Stimulated activated CD4-positive, alpha-beta T cell treated with anti-CD3 and anti-CD28 coated beads, TNF-alpha, amount 100 ng/mL, for 1 hour (primary cell): ENCODE results near the gene DDX31.

Experiments
- DNase-seq, 3 donors: peaks; one replicate each; pipeline ENCODE4 v3.0.0-alpha.2; 2020; ENCODE audit warnings: low read depth in 3 of 3, low spot score in 1 of 3

DDX31 gene

GRCh38 chr9:132548751-132549640, 120.8 kb downstream of the DDX31 start:
- DNase-seq = no peak

- DNase-seq = no peak
These were observed 121.6 kb downstream of the DDX31 start for GRCh38 chr9:132547976-132548730.

GRCh38 chr9:132547436-132547835, 122.3 kb downstream of the DDX31 start:
- DNase-seq = no peak

- no peak for DNase-seq
These were observed 122.7 kb downstream of the DDX31 start for GRCh38 chr9:132547052-132547431.

- DNase-seq = no peak
These were observed 123.4 kb downstream of the DDX31 start for GRCh38 chr9:132546148-132547051.

- no peak for DNase-seq
These were observed 124.2 kb downstream of the DDX31 start for GRCh38 chr9:132545578-132545977.

- no peak for DNase-seq
These were observed 125.8 kb downstream of the DDX31 start for GRCh38 chr9:132543960-132544359.

- DNase-seq = no peak
These were observed 126.5 kb downstream of the DDX31 start for GRCh38 chr9:132543251-132543650.
